ENCODE results near the gene AP4M1. TPM values are rescaled to one million over a fixed set of nuclear protein-coding genes. Genes with fewer than 3 reads are reported as not detected.

Gene AP4M1
- total RNA-seq, result 10 to 100 TPM; 20.2 to 20.8 TPM
- long read RNA-seq, transcript AP4M1-201 (15 exons, 1,817 nt), result major isoform, 29 of 46 reads
- long read RNA-seq, partial matches to known transcripts, result 0 of 46 reads
- long read RNA-seq, other reads (novel, unspliced or antisense), result 17 of 46 reads

GRCh38 chr7:100101016-100101862 is at the start of gene AP4M1, which contains the start of gene MCM7:
TSS of gene AP4M1 (plus strand) at chr7:100101643. CDS start at chr7:100101715, 72 bp downstream.
TSS of gene MCM7 (minus strand) at chr7:100101397. CDS start at chr7:100101294, 103 bp downstream.
- DNase-seq (peak; percentile 97 to 99), ATAC-seq (peak; percentile 85)
- intact Hi-C loops (cut with DNase I, micrococcal nuclease), result no loop called here

- DNase-seq (peak; percentile 35 to 43), ATAC-seq (peak; percentile 72)
- intact Hi-C loops (cut with DNase I, micrococcal nuclease), result loop anchor here (10.0 kb wide), 1 partner anchor 58 kb away; no protein-coding TSS in a partner anchor
These were observed 48.2 kb upstream of the AP4M1 start for GRCh38 chr7:100053215-100053614.

GRCh38 chr7:100057006-100057405 is 44.4 kb upstream of the AP4M1 start:
- ATAC-seq, result no peak
- DNase-seq, result no peak
- intact Hi-C loops (cut with DNase I, micrococcal nuclease), result loop anchor here (10.0 kb wide), 1 partner anchor 62 kb away; no protein-coding TSS in a partner anchor

- ATAC-seq, result no peak
- DNase-seq, result no peak
- intact Hi-C loops (cut with DNase I, micrococcal nuclease), result loop anchor here (10.0 kb wide), 1 partner anchor 64 kb away; no protein-coding TSS in a partner anchor
These were observed 42.1 kb upstream of the AP4M1 start for GRCh38 chr7:100059251-100059739.

- intact Hi-C loops (cut with DNase I, micrococcal nuclease), result no loop called here
- no peak for DNase-seq
- ATAC-seq, result no peak
These were observed 39.8 kb upstream of the AP4M1 start for GRCh38 chr7:100061518-100062193.

GRCh38 chr7:100063376-100063775 is 38.1 kb upstream of the AP4M1 start:
- ATAC-seq, result no peak
- no peak for DNase-seq
- intact Hi-C loops (cut with DNase I, micrococcal nuclease), result no loop called here

GRCh38 chr7:100064162-100064561 is 37.3 kb upstream of the AP4M1 start:
- intact Hi-C loops (cut with DNase I, micrococcal nuclease), result no loop called here
- no peak for DNase-seq
- ATAC-seq, result no peak

GRCh38 chr7:100065452-100066186 is 35.8 kb upstream of the AP4M1 start:
- DNase-seq (no peak), ATAC-seq (peak; percentile 46)
- intact Hi-C loops (cut with DNase I, micrococcal nuclease), result no loop called here

- intact Hi-C loops (cut with DNase I, micrococcal nuclease), result no loop called here
- ATAC-seq (peak; percentile 10), DNase-seq (no peak)
These were observed 34.5 kb upstream of the AP4M1 start for GRCh38 chr7:100066953-100067352.

GRCh38 chr7:100069991-100070390 is 31.5 kb upstream of the AP4M1 start:
- no peak for ATAC-seq
- intact Hi-C loops (cut with DNase I, micrococcal nuclease), result no loop called here
- DNase-seq, result no peak

- ATAC-seq, result no peak
- intact Hi-C loops (cut with DNase I, micrococcal nuclease), result no loop called here
- DNase-seq, result no peak
These were observed 30.3 kb upstream of the AP4M1 start for GRCh38 chr7:100071018-100071723.

GRCh38 chr7:100072462-100072861 is 29.0 kb upstream of the AP4M1 start:
- no peak for DNase-seq
- no peak for ATAC-seq
- intact Hi-C loops (cut with DNase I, micrococcal nuclease), result no loop called here

- ATAC-seq, result no peak
- intact Hi-C loops (cut with DNase I, micrococcal nuclease), result no loop called here
- no peak for DNase-seq
These were observed 26.6 kb upstream of the AP4M1 start for GRCh38 chr7:100074841-100075240.

GRCh38 chr7:100075418-100075817 is 26.0 kb upstream of the AP4M1 start:
- no peak for ATAC-seq
- intact Hi-C loops (cut with DNase I, micrococcal nuclease), result no loop called here
- no peak for DNase-seq

- ATAC-seq (peak; percentile 29), DNase-seq (peak in 1 of 2 donors; percentile 33)
- intact Hi-C loops (cut with DNase I, micrococcal nuclease), result no loop called here
These were observed 24.2 kb upstream of the AP4M1 start for GRCh38 chr7:100077205-100077604.

GRCh38 chr7:100079024-100079560 is 22.4 kb upstream of the AP4M1 start:
- ATAC-seq (peak; percentile 63), DNase-seq (peak; percentile 59 to 83)
- intact Hi-C loops (cut with DNase I, micrococcal nuclease), result no loop called here

GRCh38 chr7:100080907-100081534 is 20.4 kb upstream of the AP4M1 start:
- ATAC-seq (peak; percentile 12), DNase-seq (peak in 1 of 2 donors; percentile 35)
- intact Hi-C loops (cut with DNase I, micrococcal nuclease), result loop anchor here in 1 of 2 donors (10.0 kb wide), 1 partner anchor 86 kb away; no protein-coding TSS in a partner anchor

Data from left colon (tissue), 2 donors.